Measurements from ENCODE around the gene FTCDNL1.

The FTCDNL1 gene

GRCh38 chr2:199742884-199743283 lies 108.1 kb downstream of the FTCDNL1 start:
- H3K36me3 ChIP-seq (ENCODE audit: control insufficient read depth, insufficient read depth, low read length), result no peaks in the 10 kb centered on the region
- WGBS, 2 experiments (ENCODE audit: insufficient coverage in 2 of 2), result 73 to 93% methylated on average over 2 of the region's 2 CpGs
- H3K4me1 ChIP-seq (ENCODE audit: control insufficient read depth, insufficient read depth, low read length, poor library complexity, severe bottlenecking), result no peaks in the 10 kb centered on the region
- H3K27ac ChIP-seq (ENCODE audit: low read depth, low read length, severe bottlenecking), result no peak overlapping the region
- no peaks in the 10 kb centered on the region for H3K9me3 ChIP-seq (ENCODE audit: control insufficient read depth, low read length)
- no peak overlapping the region for H3K4me3 ChIP-seq (ENCODE audit: extremely low read depth, insufficient read depth, low read length, poor library complexity, severe bottlenecking)

- Histone ChIP-seq H3K4me1 (ENCODE audit: control insufficient read depth, insufficient read depth, low read length, poor library complexity, severe bottlenecking) (no peaks in the 10 kb centered on the region), H3K27ac (ENCODE audit: low read depth, low read length, severe bottlenecking) (no peak overlapping the region), H3K9me3 (ENCODE audit: control insufficient read depth, low read length) (no peaks in the 10 kb centered on the region), H3K4me3 (ENCODE audit: extremely low read depth, insufficient read depth, low read length, poor library complexity, severe bottlenecking) (no peak overlapping the region), H3K36me3 (ENCODE audit: control insufficient read depth, insufficient read depth, low read length) (no peaks in the 10 kb centered on the region)
- 88% methylated on average over 4 of the region's 5 CpGs for WGBS, 2 experiments (ENCODE audit: insufficient coverage in 2 of 2)
Measured at GRCh38 chr2:199740111-199740428, 110.9 kb downstream of the FTCDNL1 start.

GRCh38 chr2:199739413-199740110 lies 111.4 kb downstream of the FTCDNL1 start:
- no peaks in the 10 kb centered on the region for H3K4me1 ChIP-seq (ENCODE audit: control insufficient read depth, insufficient read depth, low read length, poor library complexity, severe bottlenecking)
- H3K36me3 ChIP-seq (ENCODE audit: control insufficient read depth, insufficient read depth, low read length), result no peaks in the 10 kb centered on the region
- H3K9me3 ChIP-seq (ENCODE audit: control insufficient read depth, low read length), result no peaks in the 10 kb centered on the region
- no peak overlapping the region for H3K4me3 ChIP-seq (ENCODE audit: extremely low read depth, insufficient read depth, low read length, poor library complexity, severe bottlenecking)
- 32 to 47% methylated on average over 9 to 10 of the region's 15 CpGs for WGBS, 2 experiments (ENCODE audit: insufficient coverage in 2 of 2)
- H3K27ac ChIP-seq (ENCODE audit: low read depth, low read length, severe bottlenecking), result no peak overlapping the region

GRCh38 chr2:199738727-199739412 lies 112.1 kb downstream of the FTCDNL1 start:
- Histone ChIP-seq H3K4me1 (ENCODE audit: control insufficient read depth, insufficient read depth, low read length, poor library complexity, severe bottlenecking) (no peaks in the 10 kb centered on the region), H3K36me3 (ENCODE audit: control insufficient read depth, insufficient read depth, low read length) (no peaks in the 10 kb centered on the region), H3K27ac (ENCODE audit: low read depth, low read length, severe bottlenecking) (no peak overlapping the region), H3K4me3 (ENCODE audit: extremely low read depth, insufficient read depth, low read length, poor library complexity, severe bottlenecking) (no peak overlapping the region), H3K9me3 (ENCODE audit: control insufficient read depth, low read length) (no peaks in the 10 kb centered on the region)
- WGBS, 2 experiments (ENCODE audit: insufficient coverage in 2 of 2), result 83 to 90% methylated on average over 2 of the region's 7 CpGs

GRCh38 chr2:199734651-199735050 lies 116.3 kb downstream of the FTCDNL1 start:
- no peak overlapping the region for H3K27ac ChIP-seq (ENCODE audit: low read depth, low read length, severe bottlenecking)
- WGBS, 2 experiments (ENCODE audit: insufficient coverage in 2 of 2), result 80% methylated on average over 1 of the region's 1 CpG; no CpG with 5 or more reads in 1 of the 2 experiments
- no peaks in the 10 kb centered on the region for H3K4me1 ChIP-seq (ENCODE audit: control insufficient read depth, insufficient read depth, low read length, poor library complexity, severe bottlenecking)
- H3K36me3 ChIP-seq (ENCODE audit: control insufficient read depth, insufficient read depth, low read length), result no peaks in the 10 kb centered on the region
- H3K9me3 ChIP-seq (ENCODE audit: control insufficient read depth, low read length), result no peaks in the 10 kb centered on the region
- H3K4me3 ChIP-seq (ENCODE audit: extremely low read depth, insufficient read depth, low read length, poor library complexity, severe bottlenecking), result no peak overlapping the region

- Histone ChIP-seq H3K27ac (ENCODE audit: low read depth, low read length, severe bottlenecking) (no peak overlapping the region), H3K36me3 (ENCODE audit: control insufficient read depth, insufficient read depth, low read length) (no peaks in the 10 kb centered on the region), H3K4me3 (ENCODE audit: extremely low read depth, insufficient read depth, low read length, poor library complexity, severe bottlenecking) (no peak overlapping the region), H3K9me3 (ENCODE audit: control insufficient read depth, low read length) (no peaks in the 10 kb centered on the region), H3K4me1 (ENCODE audit: control insufficient read depth, insufficient read depth, low read length, poor library complexity, severe bottlenecking) (no peaks in the 10 kb centered on the region)
- WGBS, 2 experiments (ENCODE audit: insufficient coverage in 2 of 2), result 83 to 100% methylated on average over 1 of the region's 2 CpGs
Measured at GRCh38 chr2:199734011-199734410, 117.0 kb downstream of the FTCDNL1 start.

- WGBS, 2 experiments (ENCODE audit: insufficient coverage in 2 of 2), result 100% methylated on average over 1 of the region's 2 CpGs
Measured at GRCh38 chr2:199727801-199728200, 123.2 kb downstream of the FTCDNL1 start.

GRCh38 chr2:199727306-199727705 lies 123.7 kb downstream of the FTCDNL1 start:
- no peaks in the 10 kb centered on the region for H3K4me1 ChIP-seq (ENCODE audit: control insufficient read depth, insufficient read depth, low read length, poor library complexity, severe bottlenecking)
- no peaks in the 10 kb centered on the region for H3K9me3 ChIP-seq (ENCODE audit: control insufficient read depth, low read length)
- no peaks in the 10 kb centered on the region for H3K36me3 ChIP-seq (ENCODE audit: control insufficient read depth, insufficient read depth, low read length)
- no peak overlapping the region for H3K4me3 ChIP-seq (ENCODE audit: extremely low read depth, insufficient read depth, low read length, poor library complexity, severe bottlenecking)
- H3K27ac ChIP-seq (ENCODE audit: low read depth, low read length, severe bottlenecking), result no peak overlapping the region
- WGBS, 2 experiments (ENCODE audit: insufficient coverage in 2 of 2), result 100% methylated on average over 1 of the region's 1 CpG

More at GRCh38 chr2:199727801-199728200, 123.2 kb downstream of the FTCDNL1 start:
- Histone ChIP-seq H3K9me3 (ENCODE audit: control insufficient read depth, low read length) (no peaks in the 10 kb centered on the region), H3K4me1 (ENCODE audit: control insufficient read depth, insufficient read depth, low read length, poor library complexity, severe bottlenecking) (no peaks in the 10 kb centered on the region), H3K36me3 (ENCODE audit: control insufficient read depth, insufficient read depth, low read length) (no peaks in the 10 kb centered on the region), H3K4me3 (ENCODE audit: extremely low read depth, insufficient read depth, low read length, poor library complexity, severe bottlenecking) (no peak overlapping the region), H3K27ac (ENCODE audit: low read depth, low read length, severe bottlenecking) (no peak overlapping the region)

- Histone ChIP-seq H3K9me3 (ENCODE audit: control insufficient read depth, low read length) (no peaks in the 10 kb centered on the region), H3K36me3 (ENCODE audit: control insufficient read depth, insufficient read depth, low read length) (no peaks in the 10 kb centered on the region), H3K27ac (ENCODE audit: low read depth, low read length, severe bottlenecking) (no peak overlapping the region), H3K4me1 (ENCODE audit: control insufficient read depth, insufficient read depth, low read length, poor library complexity, severe bottlenecking) (no peaks in the 10 kb centered on the region), H3K4me3 (ENCODE audit: extremely low read depth, insufficient read depth, low read length, poor library complexity, severe bottlenecking) (no peak overlapping the region)
- 100% methylated on average over 1 of the region's 4 CpGs for WGBS, 2 experiments (ENCODE audit: insufficient coverage in 2 of 2)
Measured at GRCh38 chr2:199718074-199718473, 132.9 kb downstream of the FTCDNL1 start.

- H3K4me3 ChIP-seq (ENCODE audit: extremely low read depth, insufficient read depth, low read length, poor library complexity, severe bottlenecking), result no peak overlapping the region
- no peak overlapping the region for H3K27ac ChIP-seq (ENCODE audit: low read depth, low read length, severe bottlenecking)
- H3K4me1 ChIP-seq (ENCODE audit: control insufficient read depth, insufficient read depth, low read length, poor library complexity, severe bottlenecking), result no peaks in the 10 kb centered on the region
- no peaks in the 10 kb centered on the region for H3K9me3 ChIP-seq (ENCODE audit: control insufficient read depth, low read length)
- no peaks in the 10 kb centered on the region for H3K36me3 ChIP-seq (ENCODE audit: control insufficient read depth, insufficient read depth, low read length)
Measured at GRCh38 chr2:199717587-199717907, 133.4 kb downstream of the FTCDNL1 start.

GRCh38 chr2:199716807-199717586 lies 134.0 kb downstream of the FTCDNL1 start:
- Histone ChIP-seq H3K4me1 (ENCODE audit: control insufficient read depth, insufficient read depth, low read length, poor library complexity, severe bottlenecking) (no peaks in the 10 kb centered on the region), H3K27ac (ENCODE audit: low read depth, low read length, severe bottlenecking) (no peak overlapping the region), H3K4me3 (ENCODE audit: extremely low read depth, insufficient read depth, low read length, poor library complexity, severe bottlenecking) (no peak overlapping the region), H3K36me3 (ENCODE audit: control insufficient read depth, insufficient read depth, low read length) (no peaks in the 10 kb centered on the region), H3K9me3 (ENCODE audit: control insufficient read depth, low read length) (no peaks in the 10 kb centered on the region)
- 58 to 70% methylated on average over 2 to 3 of the region's 4 CpGs for WGBS, 2 experiments (ENCODE audit: insufficient coverage in 2 of 2)
